ENCODE results near the gene CAMK4. TPM values are rescaled to one million over a fixed set of nuclear protein-coding genes. Genes with fewer than 3 reads are reported as not detected.

The CAMK4 gene
- total and polyA plus RNA-seq, 9 donors = 0.36 to 5.0 (median 1.4) TPM

GRCh38 chr5:111326551-111326950 lies 102.4 kb downstream of the CAMK4 start:
- WGBS, 3 donors = 81 to 86% (median 83%) methylated on average over 4 of the region's 4 CpGs
- H3K4me3 ChIP-seq = no peak overlapping the region
- no peaks in the 10 kb centered on the region for H3K4me1 ChIP-seq (ENCODE audit: insufficient read depth)
- no peak for DNase-seq
- H3K36me3 ChIP-seq = no peaks in the 10 kb centered on the region
- intact Hi-C loops (cut with DNase I) = no loop called here
- no peak overlapping the region for H3K27ac ChIP-seq
- no peaks in the 10 kb centered on the region for H3K27me3 ChIP-seq
- H3K9me3 ChIP-seq = no peaks in the 10 kb centered on the region
- TF ChIP-seq POLR2A (IDR thresholded peaks at IDR 0.05) (no peak), EP300 (IDR thresholded peaks at IDR 0.05) (no peak), CTCF (IDR thresholded peaks at IDR 0.05) (no peak)

DNA sequence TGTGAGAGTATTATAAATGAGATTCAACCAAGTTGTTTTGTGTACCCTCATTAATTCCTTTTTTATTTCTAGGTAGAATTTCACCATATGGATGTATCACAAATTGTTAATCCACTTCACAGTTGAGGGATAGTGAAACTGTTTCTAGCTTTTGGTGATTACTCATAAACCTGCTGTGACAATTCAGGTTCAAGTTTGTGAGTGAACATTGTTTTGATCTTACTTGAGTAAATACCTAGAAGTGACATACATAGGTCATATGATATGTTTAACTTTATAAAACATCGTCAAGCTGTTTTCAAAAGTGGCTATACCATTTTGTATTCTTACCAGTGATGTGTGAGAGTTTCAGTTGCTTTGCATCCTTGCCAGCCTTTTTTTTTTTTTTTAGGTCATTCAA lies 112.9 kb downstream of the CAMK4 start:
- H3K4me3 ChIP-seq = no peak overlapping the region
- intact Hi-C loops (cut with DNase I) = no loop called here
- no peak overlapping the region for H3K27ac ChIP-seq
- no peaks in the 10 kb centered on the region for H3K9me3 ChIP-seq
- no peaks in the 10 kb centered on the region for H3K36me3 ChIP-seq
- H3K4me1 ChIP-seq (ENCODE audit: insufficient read depth) = no peaks in the 10 kb centered on the region
- DNase-seq = no peak
- no peak for TF ChIP-seq EP300 (IDR thresholded peaks at IDR 0.05)
- no peak for TF ChIP-seq POLR2A (IDR thresholded peaks at IDR 0.05)
- peaks cover 3% of the 10 kb centered on the region for H3K27me3 ChIP-seq
- 89 to 98% (median 92%) methylated on average over 1 of the region's 1 CpG for WGBS, 3 donors

GRCh38 chr5:111337688-111338087 lies 113.5 kb downstream of the CAMK4 start:
- intact Hi-C loops (cut with DNase I) = no loop called here
- no peak for TF ChIP-seq CTCF (IDR thresholded peaks at IDR 0.05)
- no peak for TF ChIP-seq POLR2A (IDR thresholded peaks at IDR 0.05)
- no peak for TF ChIP-seq EP300 (IDR thresholded peaks at IDR 0.05)
- Histone ChIP-seq H3K27me3 (peaks cover 3% of the 10 kb centered on the region), H3K9me3 (no peaks in the 10 kb centered on the region), H3K4me1 (ENCODE audit: insufficient read depth) (no peaks in the 10 kb centered on the region), H3K4me3 (no peak overlapping the region), H3K36me3 (no peaks in the 10 kb centered on the region), H3K27ac (no peak overlapping the region)
- no peak for DNase-seq
- 8 to 32% (median 24%) methylated on average over 2 of the region's 2 CpGs for WGBS, 3 donors

DNA sequence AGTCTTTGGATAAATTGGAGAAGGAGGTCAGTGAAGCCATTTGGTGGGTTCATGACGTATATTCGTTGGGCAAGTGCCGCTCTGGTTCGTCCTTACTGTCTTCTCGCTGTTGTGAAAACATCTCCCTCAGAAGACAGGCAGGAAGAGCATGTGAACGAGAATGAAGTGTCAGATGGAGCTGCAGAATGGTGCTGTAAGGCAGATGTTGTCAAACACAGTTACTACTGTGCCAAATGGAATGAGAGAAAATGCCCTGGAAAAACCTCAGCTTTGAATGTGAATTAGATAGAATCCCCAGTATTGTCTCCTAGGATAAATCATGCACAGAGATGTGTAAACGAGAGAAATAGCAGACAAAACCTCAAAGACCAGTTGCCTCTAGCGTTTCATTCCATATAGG lies 121.5 kb downstream of the CAMK4 start:
- intact Hi-C loops (cut with DNase I) = no loop called here
- Histone ChIP-seq H3K27ac (no peak overlapping the region), H3K36me3 (no peaks in the 10 kb centered on the region), H3K4me1 (ENCODE audit: insufficient read depth) (no peaks in the 10 kb centered on the region), H3K4me3 (no peak overlapping the region), H3K27me3 (peaks cover 3% of the 10 kb centered on the region), H3K9me3 (no peaks in the 10 kb centered on the region)
- TF ChIP-seq EP300 (IDR thresholded peaks at IDR 0.05) (no peak), POLR2A (IDR thresholded peaks at IDR 0.05) (no peak), CTCF (IDR thresholded peaks at IDR 0.05) (no peak)
- 74 to 84% (median 82%) methylated on average over 8 of the region's 8 CpGs for WGBS, 3 donors
- DNase-seq = no peak

DNA sequence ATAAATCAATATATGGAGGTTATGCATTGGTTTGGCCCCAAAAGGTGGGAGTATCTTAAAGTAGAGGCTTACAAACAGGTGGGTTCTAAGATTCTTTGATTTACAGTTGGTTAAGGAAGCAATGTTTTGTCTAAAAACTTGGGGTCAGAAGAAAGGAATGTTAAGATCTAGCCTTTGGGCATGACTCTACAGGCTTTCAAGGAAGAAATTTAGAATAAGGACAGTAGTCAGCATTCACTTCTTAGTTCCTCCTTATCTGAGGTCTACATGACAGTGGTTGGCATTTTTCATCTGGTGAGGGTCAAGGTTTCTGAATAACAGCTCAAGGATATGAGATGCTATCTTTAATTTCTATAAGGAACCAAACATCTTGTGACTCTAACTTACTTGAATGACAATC lies 122.8 kb downstream of the CAMK4 start:
- Histone ChIP-seq H3K4me1 (ENCODE audit: insufficient read depth) (no peaks in the 10 kb centered on the region), H3K27me3 (no peaks in the 10 kb centered on the region)
- TF ChIP-seq CTCF (IDR thresholded peaks at IDR 0.05) (no peak), EP300 (IDR thresholded peaks at IDR 0.05) (no peak), POLR2A (IDR thresholded peaks at IDR 0.05) (no peak)

More for the DNA sequence above, 122.8 kb downstream of the CAMK4 start:
- no peak for DNase-seq
- Histone ChIP-seq H3K36me3 (no peaks in the 10 kb centered on the region), H3K27ac (no peak overlapping the region), H3K4me3 (no peak overlapping the region), H3K9me3 (no peaks in the 10 kb centered on the region)
- intact Hi-C loops (cut with DNase I) = no loop called here
